HCT116 (cell line): ENCODE measurements around the gene OR52L1. TPM values are rescaled to one million over a fixed set of nuclear protein-coding genes. Genes with fewer than 3 reads are reported as not detected.

Experiments used
- ATAC-seq: fragments of 200-7000 bp; cut with Tn5 transposase; 2 replicates; pipeline ENCODE4 v1.9.1; 2020; ENCODE audit warnings: mild to moderate bottlenecking, moderate library complexity
- BruUV-seq: library from RNA; stranded (reverse); fragments of 400-500 nt; replicated peaks from 2 replicates; lab custom pipeline; 2021; lab: Mats Ljungman, UMichigan
- CTCF ChIA-PET: fragments of 300-600 bp; sonication (Branson Sonifier 250); formaldehyde crosslinking; loops from one replicate; lab custom pipeline; 2021; ENCODE audit warnings: antibody characterized with exemption; lab: Charles Lee
- POLR2A ChIA-PET: fragments of 300-600, 350-600 bp; sonication (Branson Sonifier 250); formaldehyde crosslinking; loops from one replicate; lab custom pipeline; 2021; ENCODE audit warnings: antibody characterized with exemption; lab: Charles Lee
- RAD21 ChIA-PET, 2 experiments: fragments of 300-600 bp; sonication (Branson Sonifier 250); formaldehyde crosslinking; loops; one replicate each; lab custom pipeline; 2023; ENCODE audit warnings: low total read pairs in 2 of 2; ENCODE audit not compliant: uncharacterized antibody in 2 of 2, unreplicated experiment in 2 of 2, low non-redundant PET in 1 of 2; lab: Charles Lee
- DNase-seq: peaks from one replicate; pipeline ENCODE4 v3.0.0-alpha.2; 2010; ENCODE audit warnings: low read depth, low spot score
- H2AFZ ChIP-seq: fragments of 200-600 bp; shearing (Covaris generic), sonication (generic); 2 replicates; pipeline ENCODE4 v1.6.1; 2017; ENCODE audit warnings: low read depth, mixed run types, mixed read lengths, antibody characterized with exemption, low read length; ENCODE audit not compliant: poor library complexity, severe bottlenecking
- H3K27ac ChIP-seq: 2 replicates; pipeline ENCODE4 v1.5.1; 2012; ENCODE audit warnings: low read depth, low read length
- H3K27me3 ChIP-seq: fragments of 200-600 bp; sonication (generic); 2 replicates; pipeline ENCODE4 v1.6.1; 2016; ENCODE audit warnings: mixed run types, low read length, mixed read lengths; ENCODE audit not compliant: insufficient read depth
- H3K36me3 ChIP-seq, 2 experiments: fragments of 200-500 bp in 1 of 2; fragments of 200-600 bp in 1 of 2; sonication (Bioruptor generic) in 1 of 2; sonication (generic) in 1 of 2; 2 replicates each; pipeline versions ENCODE4 v1.5.1 to v1.6.1; 2014 to 2016; ENCODE audit warnings: low read length in 2 of 2, inconsistent platforms in 1 of 2, mixed read lengths in 1 of 2, mixed run types in 1 of 2; ENCODE audit not compliant: insufficient read depth in 2 of 2, control insufficient read depth in 1 of 2
- H3K4me1 ChIP-seq, 2 experiments: fragments of 200-600 bp in 1 of 2; sonication (generic) in 1 of 2; 2 replicates each; pipeline versions ENCODE4 v1.5.1 to v1.6.1; 2012 to 2017; ENCODE audit warnings: low read length in 2 of 2, inconsistent platforms in 1 of 2, mild to moderate bottlenecking in 1 of 2, mixed read lengths in 1 of 2, mixed run types in 1 of 2, moderate library complexity in 1 of 2; ENCODE audit not compliant: insufficient read depth in 2 of 2, control insufficient read depth in 1 of 2
- H3K4me2 ChIP-seq: fragments of 200-600 bp; sonication (generic); 2 replicates; pipeline ENCODE4 v1.6.1; 2017; ENCODE audit warnings: mixed run types, low read length, mixed read lengths
- H3K4me3 ChIP-seq, 2 experiments: fragments of 200-600 bp in 1 of 2; sonication (generic) in 1 of 2; replicated peaks in 1 of 2; 2 replicates each; pipeline ENCODE4 v1.5.1; 2011 to 2016; ENCODE audit warnings: low read length in 2 of 2, control low read depth in 1 of 2, low read depth in 1 of 2, mild to moderate bottlenecking in 1 of 2, mixed read lengths in 1 of 2, mixed run types in 1 of 2
- H3K79me2 ChIP-seq: fragments of 200-600 bp; sonication (generic); 2 replicates; pipeline ENCODE4 v1.6.1; 2017; ENCODE audit warnings: mild to moderate bottlenecking, mixed run types, low read length, moderate library complexity, mixed read lengths; ENCODE audit not compliant: insufficient read depth
- H3K9ac ChIP-seq: fragments of 200-600 bp; sonication (generic); 2 replicates; pipeline ENCODE4 v1.6.1; 2016; ENCODE audit warnings: low read length, mixed read lengths
- H3K9me2 ChIP-seq: fragments of 200-600 bp; sonication (generic), shearing (Covaris generic); 2 replicates; pipeline ENCODE4 v1.6.1; 2017; ENCODE audit warnings: mixed run types, mild to moderate bottlenecking, moderate library complexity; ENCODE audit not compliant: insufficient read depth
- H3K9me3 ChIP-seq, 2 experiments: fragments of 200-500 bp in 1 of 2; fragments of 200-600 bp in 1 of 2; sonication (Bioruptor generic) in 1 of 2; sonication (generic) in 1 of 2; 2 replicates each; pipeline ENCODE4 v1.6.1; 2014 to 2017; ENCODE audit warnings: low read length in 2 of 2, mixed read lengths in 2 of 2, inconsistent platforms in 1 of 2, low read depth in 1 of 2, mild to moderate bottlenecking in 1 of 2, mixed run types in 1 of 2, moderate library complexity in 1 of 2; ENCODE audit not compliant: control insufficient read depth in 1 of 2, insufficient read depth in 1 of 2
- H4K20me1 ChIP-seq: fragments of 200-600 bp; sonication (generic), shearing (Covaris generic); 2 replicates; pipeline ENCODE4 v1.6.1; 2017; ENCODE audit warnings: mixed run types, mild to moderate bottlenecking, moderate library complexity; ENCODE audit not compliant: insufficient read depth
- CEBPB ChIP-seq: IDR thresholded peaks from 2 replicates; pipeline ENCODE4 v1.6.1; 2012; ENCODE audit warnings: low read depth
- EGR1 ChIP-seq: IDR thresholded peaks from 2 replicates; pipeline ENCODE4 v1.6.1; 2012; ENCODE audit warnings: low read depth
- ELF1 ChIP-seq: IDR thresholded peaks from 2 replicates; pipeline ENCODE4 v1.6.1; 2012; ENCODE audit warnings: low read depth, borderline replicate concordance
- EZH2 ChIP-seq: fragments of 200-600 bp; sonication (generic); IDR thresholded peaks from 2 replicates; pipeline ENCODE4 v1.6.1; 2017; ENCODE audit warnings: antibody characterized with exemption, mixed run types
- EZH2phosphoT487 ChIP-seq: fragments of 200-600 bp; IDR thresholded peaks from 2 replicates; pipeline ENCODE4 v1.6.1; 2018; ENCODE audit warnings: antibody characterized with exemption, borderline replicate concordance
- FOSL1 ChIP-seq: IDR thresholded peaks from 2 replicates; pipeline ENCODE4 v1.6.1; 2012; ENCODE audit warnings: low read depth
- POLR2A ChIP-seq: IDR thresholded peaks from 2 replicates; pipeline ENCODE4 v1.7.0; 2011; ENCODE audit warnings: borderline replicate concordance; ENCODE audit not compliant: insufficient read depth, insufficient read length; ENCODE audit errors: extremely low read depth
- RAD21 ChIP-seq: IDR thresholded peaks from 2 replicates; pipeline ENCODE4 v1.6.1; 2012; ENCODE audit warnings: low read depth, mild to moderate bottlenecking
- SIN3A ChIP-seq: IDR thresholded peaks from 2 replicates; pipeline ENCODE4 v1.6.1; 2012; ENCODE audit warnings: low read depth
- SP1 ChIP-seq: IDR thresholded peaks from 2 replicates; pipeline ENCODE4 v1.6.1; 2012; ENCODE audit warnings: low read depth
- SRF ChIP-seq: IDR thresholded peaks from 2 replicates; pipeline ENCODE4 v1.6.1; 2012; ENCODE audit warnings: low read depth
- TCF7L2 ChIP-seq: IDR thresholded peaks from 2 replicates; pipeline ENCODE4 v1.7.0; 2011; ENCODE audit warnings: borderline replicate concordance, inconsistent platforms; ENCODE audit not compliant: insufficient read depth, insufficient read length; ENCODE audit errors: extremely low read depth
- YY1 ChIP-seq: IDR thresholded peaks from 2 replicates; pipeline ENCODE4 v1.6.1; 2011; ENCODE audit warnings: low read length, low read depth, moderate library complexity, mild to moderate bottlenecking; ENCODE audit not compliant: insufficient replicate concordance; ENCODE audit errors: extremely low read depth
- ZFX ChIP-seq: fragments of 450-650 bp; IDR thresholded peaks from 2 replicates; pipeline ENCODE4 v1.6.1; 2017
- intact Hi-C: fragments of 100-400 bp; cut with micrococcal nuclease; formaldehyde crosslinking; loops from 2 replicates; pipeline ENCODE4 v1.10.0; 2022
- total RNA-seq: library from RNA; stranded (reverse); gene quantifications from one replicate; pipeline ENCODE4 v1.2.1, GENCODE V29; 2021; ENCODE audit not compliant: unreplicated experiment
- TF ChIP-seq, protein P1 (sequence below): IDR thresholded peaks from 2 replicates; pipeline ENCODE4 v1.6.1; 2012; ENCODE audit warnings: low read depth
- TF ChIP-seq, protein P2 (sequence below): IDR thresholded peaks from 2 replicates; pipeline ENCODE4 v1.6.1; 2012

Gene OR52L1
- total RNA-seq, 1 experiment from 2014 or later, result not detected

DNA sequence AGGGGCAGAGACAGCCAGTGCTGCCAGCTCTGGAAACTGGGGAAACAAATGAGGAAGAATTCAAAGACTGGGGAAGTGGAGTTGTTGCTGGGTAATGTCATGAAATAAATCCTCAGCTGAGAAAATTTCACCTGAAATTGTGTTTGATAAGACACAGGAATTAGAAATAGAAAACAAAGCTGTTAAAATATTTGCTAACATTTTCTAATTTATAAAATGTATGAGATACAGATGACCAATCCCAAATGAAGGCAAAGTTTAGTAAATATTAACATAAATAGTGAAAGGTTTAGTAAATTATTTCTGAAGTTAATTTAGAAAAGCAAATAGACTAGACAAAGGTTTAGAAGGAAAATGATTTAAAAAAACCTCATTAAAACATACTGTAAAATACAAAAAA, 18.4 kb downstream of the OR52L1 start, which contains the start of gene OR56A5:
OR56A5 (minus strand) TSS at position 101 of the 400 bp plus-strand sequence; CDS start at position 101, 0 bp downstream.
- no peak within 1 kb of the TSS for H3K4me3 ChIP-seq
- no peaks in the 10 kb centered on the region for H3K36me3 ChIP-seq
- CTCF ChIA-PET, result no interaction called here
- no peak within 1 kb of the TSS for H2AFZ ChIP-seq
- H3K9me3 ChIP-seq, result no peaks in the 10 kb centered on the region
- POLR2A ChIA-PET, result no interaction called here
- H3K9me2 ChIP-seq, result no peaks in the 10 kb centered on the region
- H3K27ac ChIP-seq, result no peak within 1 kb of the TSS
- TF ChIP-seq RAD21 (no peak), POLR2A (no peak), CEBPB (no peak), TCF7L2 (no peak), ELF1 (no peak), FOSL1 (no peak), ZFX (no peak), EGR1 (no peak), SP1 (no peak), EZH2 (no peak), YY1 (no peak), SIN3A (no peak), EZH2phosphoT487 (no peak), SRF (no peak)
- TF ChIP-seq, protein P1, sequence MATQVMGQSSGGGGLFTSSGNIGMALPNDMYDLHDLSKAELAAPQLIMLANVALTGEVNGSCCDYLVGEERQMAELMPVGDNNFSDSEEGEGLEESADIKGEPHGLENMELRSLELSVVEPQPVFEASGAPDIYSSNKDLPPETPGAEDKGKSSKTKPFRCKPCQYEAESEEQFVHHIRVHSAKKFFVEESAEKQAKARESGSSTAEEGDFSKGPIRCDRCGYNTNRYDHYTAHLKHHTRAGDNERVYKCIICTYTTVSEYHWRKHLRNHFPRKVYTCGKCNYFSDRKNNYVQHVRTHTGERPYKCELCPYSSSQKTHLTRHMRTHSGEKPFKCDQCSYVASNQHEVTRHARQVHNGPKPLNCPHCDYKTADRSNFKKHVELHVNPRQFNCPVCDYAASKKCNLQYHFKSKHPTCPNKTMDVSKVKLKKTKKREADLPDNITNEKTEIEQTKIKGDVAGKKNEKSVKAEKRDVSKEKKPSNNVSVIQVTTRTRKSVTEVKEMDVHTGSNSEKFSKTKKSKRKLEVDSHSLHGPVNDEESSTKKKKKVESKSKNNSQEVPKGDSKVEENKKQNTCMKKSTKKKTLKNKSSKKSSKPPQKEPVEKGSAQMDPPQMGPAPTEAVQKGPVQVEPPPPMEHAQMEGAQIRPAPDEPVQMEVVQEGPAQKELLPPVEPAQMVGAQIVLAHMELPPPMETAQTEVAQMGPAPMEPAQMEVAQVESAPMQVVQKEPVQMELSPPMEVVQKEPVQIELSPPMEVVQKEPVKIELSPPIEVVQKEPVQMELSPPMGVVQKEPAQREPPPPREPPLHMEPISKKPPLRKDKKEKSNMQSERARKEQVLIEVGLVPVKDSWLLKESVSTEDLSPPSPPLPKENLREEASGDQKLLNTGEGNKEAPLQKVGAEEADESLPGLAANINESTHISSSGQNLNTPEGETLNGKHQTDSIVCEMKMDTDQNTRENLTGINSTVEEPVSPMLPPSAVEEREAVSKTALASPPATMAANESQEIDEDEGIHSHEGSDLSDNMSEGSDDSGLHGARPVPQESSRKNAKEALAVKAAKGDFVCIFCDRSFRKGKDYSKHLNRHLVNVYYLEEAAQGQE, result no peak
- TF ChIP-seq, protein P2, sequence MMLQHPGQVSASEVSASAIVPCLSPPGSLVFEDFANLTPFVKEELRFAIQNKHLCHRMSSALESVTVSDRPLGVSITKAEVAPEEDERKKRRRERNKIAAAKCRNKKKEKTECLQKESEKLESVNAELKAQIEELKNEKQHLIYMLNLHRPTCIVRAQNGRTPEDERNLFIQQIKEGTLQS, result no peak
- ATAC-seq (no peak), DNase-seq (no peak)
- H3K27me3 ChIP-seq, result peaks cover 25% of the 10 kb centered on the region
- BruUV-seq, result no TSS peak
- no peak within 1 kb of the TSS for H3K9ac ChIP-seq
- H3K4me1 ChIP-seq, result no peaks in the 10 kb centered on the region
- no peaks in the 10 kb centered on the region for H3K79me2 ChIP-seq
- intact Hi-C loops, result no loop called here
- H4K20me1 ChIP-seq, result no peaks in the 10 kb centered on the region
- RAD21 ChIA-PET, result no interaction called here
- no peak within 1 kb of the TSS for H3K4me2 ChIP-seq
